Activated naive CD8-positive, alpha-beta T cell (primary cell): ENCODE measurements around the gene RPRD2.
A peak's percentile ranks its signal among the peaks of the same experiment; 100 is the strongest.
"Not testable (repeated sequence)": the region's sequence is repeated elsewhere in the genome, so short reads cannot be mapped to it uniquely, and the experiment has no call there.

Experiments used
- H3K27ac Mint-ChIP-seq: one replicate; pipeline ENCODE4 v1.8.0; 2021; ENCODE audit warnings: mixed read lengths
- H3K27me3 Mint-ChIP-seq: one replicate; pipeline ENCODE4 v1.8.0; 2021; ENCODE audit warnings: mixed read lengths
- H3K36me3 Mint-ChIP-seq: one replicate; pipeline ENCODE4 v1.8.0; 2021; ENCODE audit warnings: mixed read lengths
- H3K4me1 Mint-ChIP-seq: one replicate; pipeline ENCODE4 v1.8.0; 2021; ENCODE audit warnings: low read depth, mixed read lengths
- H3K4me3 Mint-ChIP-seq: one replicate; pipeline ENCODE4 v1.8.0; 2021; ENCODE audit warnings: mild to moderate bottlenecking, mixed read lengths
- H3K9me3 Mint-ChIP-seq: one replicate; pipeline ENCODE4 v1.8.0; 2021; ENCODE audit warnings: low read depth, mixed read lengths

RPRD2 gene

GRCh38 chr1:150376110-150376509 is 12.2 kb downstream of the RPRD2 start:
- no peaks in the 10 kb centered on the region for H3K27me3 Mint-ChIP-seq
- H3K4me1 Mint-ChIP-seq, result peaks cover 63% of the 10 kb centered on the region
- H3K27ac Mint-ChIP-seq, result peak overlapping the region; percentile 58

GRCh38 chr1:150383631-150384324 is 19.8 kb downstream of the RPRD2 start:
- H3K36me3 Mint-ChIP-seq, result peaks cover 2% of the 10 kb centered on the region
- H3K9me3 Mint-ChIP-seq, result no peaks in the 10 kb centered on the region

More at GRCh38 chr1:150376110-150376509, 12.2 kb downstream of the RPRD2 start:
- Mint-ChIP-seq H3K4me3 (no peak overlapping the region), H3K9me3 (no peaks in the 10 kb centered on the region), H3K36me3 (peaks cover 6% of the 10 kb centered on the region)

GRCh38 chr1:150385537-150386445 is 21.8 kb downstream of the RPRD2 start:
- Mint-ChIP-seq H3K27ac (peak overlapping the region; percentile 82), H3K4me3 (no peak overlapping the region), H3K4me1 (peaks cover 54% of the 10 kb centered on the region), H3K27me3 (no peaks in the 10 kb centered on the region), H3K36me3 (peaks cover 2% of the 10 kb centered on the region), H3K9me3 (no peaks in the 10 kb centered on the region)

More at GRCh38 chr1:150383631-150384324, 19.8 kb downstream of the RPRD2 start:
- Mint-ChIP-seq H3K27me3 (no peaks in the 10 kb centered on the region), H3K27ac (peak overlapping the region; percentile 79), H3K4me1 (peaks cover 50% of the 10 kb centered on the region), H3K4me3 (no peak overlapping the region)

- Mint-ChIP-seq H3K9me3 (no peaks in the 10 kb centered on the region), H3K27ac (no peak overlapping the region), H3K4me1 (peaks cover 55% of the 10 kb centered on the region), H3K36me3 (peaks cover 2% of the 10 kb centered on the region), H3K4me3 (no peak overlapping the region), H3K27me3 (no peaks in the 10 kb centered on the region)
Observed at GRCh38 chr1:150386592-150386991, 22.6 kb downstream of the RPRD2 start.

GRCh38 chr1:150387200-150387599 is 23.3 kb downstream of the RPRD2 start:
- Mint-ChIP-seq H3K4me1 (peaks cover 54% of the 10 kb centered on the region), H3K36me3 (peaks cover 2% of the 10 kb centered on the region)

GRCh38 chr1:150388241-150388640 is 24.3 kb downstream of the RPRD2 start:
- no peaks in the 10 kb centered on the region for H3K9me3 Mint-ChIP-seq
- no peaks in the 10 kb centered on the region for H3K27me3 Mint-ChIP-seq
- peaks cover 2% of the 10 kb centered on the region for H3K36me3 Mint-ChIP-seq
- H3K27ac Mint-ChIP-seq, result peak overlapping the region; percentile 34
- peaks cover 63% of the 10 kb centered on the region for H3K4me1 Mint-ChIP-seq
- no peak overlapping the region for H3K4me3 Mint-ChIP-seq

More at GRCh38 chr1:150387200-150387599, 23.3 kb downstream of the RPRD2 start:
- Mint-ChIP-seq H3K27ac (peak overlapping the region; percentile 59), H3K9me3 (no peaks in the 10 kb centered on the region), H3K27me3 (no peaks in the 10 kb centered on the region), H3K4me3 (no peak overlapping the region)

- no peaks in the 10 kb centered on the region for H3K27me3 Mint-ChIP-seq
- H3K27ac Mint-ChIP-seq, result no peak overlapping the region
- H3K4me1 Mint-ChIP-seq, result peaks cover 60% of the 10 kb centered on the region
- H3K9me3 Mint-ChIP-seq, result no peaks in the 10 kb centered on the region
- peaks cover 4% of the 10 kb centered on the region for H3K36me3 Mint-ChIP-seq
- H3K4me3 Mint-ChIP-seq, result no peak overlapping the region
Observed at GRCh38 chr1:150389650-150390049, 25.7 kb downstream of the RPRD2 start.

- no peak overlapping the region for H3K4me3 Mint-ChIP-seq
- no peaks in the 10 kb centered on the region for H3K27me3 Mint-ChIP-seq
- H3K27ac Mint-ChIP-seq, result peak overlapping the region; percentile 64
- peaks cover 17% of the 10 kb centered on the region for H3K36me3 Mint-ChIP-seq
- peaks cover 56% of the 10 kb centered on the region for H3K4me1 Mint-ChIP-seq
- H3K9me3 Mint-ChIP-seq, result no peaks in the 10 kb centered on the region
Observed at GRCh38 chr1:150392627-150393026, 28.7 kb downstream of the RPRD2 start.

GRCh38 chr1:150395115-150395514 is 31.2 kb downstream of the RPRD2 start:
- peaks cover 51% of the 10 kb centered on the region for H3K4me1 Mint-ChIP-seq
- H3K36me3 Mint-ChIP-seq, result peaks cover 17% of the 10 kb centered on the region
- H3K9me3 Mint-ChIP-seq, H3K4me3 Mint-ChIP-seq, H3K27me3 Mint-ChIP-seq, H3K27ac Mint-ChIP-seq: not testable (repeated sequence)

GRCh38 chr1:150397392-150398032 is 33.6 kb downstream of the RPRD2 start:
- Mint-ChIP-seq H3K36me3 (peaks cover 17% of the 10 kb centered on the region), H3K4me1 (peaks cover 44% of the 10 kb centered on the region), H3K27me3 (no peaks in the 10 kb centered on the region), H3K27ac (peak overlapping the region; percentile 41), H3K9me3 (no peaks in the 10 kb centered on the region), H3K4me3 (no peak overlapping the region)

GRCh38 chr1:150404465-150404864 is 40.5 kb downstream of the RPRD2 start:
- Mint-ChIP-seq H3K9me3 (no peaks in the 10 kb centered on the region), H3K4me3 (no peak overlapping the region), H3K27me3 (no peaks in the 10 kb centered on the region), H3K36me3 (peaks cover 2% of the 10 kb centered on the region), H3K27ac (no peak overlapping the region), H3K4me1 (peaks cover 67% of the 10 kb centered on the region)

GRCh38 chr1:150405660-150406059 is 41.7 kb downstream of the RPRD2 start:
- peaks cover 66% of the 10 kb centered on the region for H3K4me1 Mint-ChIP-seq
- no peaks in the 10 kb centered on the region for H3K27me3 Mint-ChIP-seq
- peak overlapping the region; percentile 11 for H3K4me3 Mint-ChIP-seq
- peak overlapping the region; percentile 7 for H3K27ac Mint-ChIP-seq
- peaks cover 2% of the 10 kb centered on the region for H3K36me3 Mint-ChIP-seq
- H3K9me3 Mint-ChIP-seq, result no peaks in the 10 kb centered on the region

- Mint-ChIP-seq H3K4me1 (peaks cover 65% of the 10 kb centered on the region), H3K27me3 (no peaks in the 10 kb centered on the region), H3K9me3 (no peaks in the 10 kb centered on the region), H3K27ac (no peak overlapping the region), H3K4me3 (no peak overlapping the region), H3K36me3 (peaks cover 2% of the 10 kb centered on the region)
Observed at GRCh38 chr1:150406483-150406882, 42.5 kb downstream of the RPRD2 start.

- Mint-ChIP-seq H3K27ac (no peak overlapping the region), H3K27me3 (no peaks in the 10 kb centered on the region), H3K4me1 (peaks cover 70% of the 10 kb centered on the region), H3K36me3 (peaks cover 2% of the 10 kb centered on the region), H3K9me3 (no peaks in the 10 kb centered on the region), H3K4me3 (no peak overlapping the region)
Observed at GRCh38 chr1:150407330-150407729, 43.4 kb downstream of the RPRD2 start.

- peak overlapping the region; percentile 37 for H3K27ac Mint-ChIP-seq
- H3K27me3 Mint-ChIP-seq, result no peaks in the 10 kb centered on the region
- H3K4me1 Mint-ChIP-seq, result peaks cover 64% of the 10 kb centered on the region
- no peak overlapping the region for H3K4me3 Mint-ChIP-seq
- no peaks in the 10 kb centered on the region for H3K36me3 Mint-ChIP-seq
- H3K9me3 Mint-ChIP-seq, result no peaks in the 10 kb centered on the region
Observed at GRCh38 chr1:150408800-150409199, 44.9 kb downstream of the RPRD2 start.
